Measurements from ENCODE around the gene NPM1.

Gene NPM1

GRCh38 chr5:171405615-171406014 lies 18.0 kb downstream of the NPM1 start:
- H3K4me3 ChIP-seq (ENCODE audit: low read depth, low read length): no peak overlapping the region
- peak; percentile 34 for DNase-seq (ENCODE audit: low read depth)
- TF ChIP-seq POLR2A (IDR thresholded peaks at IDR 0.05; ENCODE audit: extremely low read depth, insufficient read length) (no peak), MYC (IDR thresholded peaks at IDR 0.05; ENCODE audit: low read depth, low read length) (no peak)
- TF ChIP-seq, protein P1, sequence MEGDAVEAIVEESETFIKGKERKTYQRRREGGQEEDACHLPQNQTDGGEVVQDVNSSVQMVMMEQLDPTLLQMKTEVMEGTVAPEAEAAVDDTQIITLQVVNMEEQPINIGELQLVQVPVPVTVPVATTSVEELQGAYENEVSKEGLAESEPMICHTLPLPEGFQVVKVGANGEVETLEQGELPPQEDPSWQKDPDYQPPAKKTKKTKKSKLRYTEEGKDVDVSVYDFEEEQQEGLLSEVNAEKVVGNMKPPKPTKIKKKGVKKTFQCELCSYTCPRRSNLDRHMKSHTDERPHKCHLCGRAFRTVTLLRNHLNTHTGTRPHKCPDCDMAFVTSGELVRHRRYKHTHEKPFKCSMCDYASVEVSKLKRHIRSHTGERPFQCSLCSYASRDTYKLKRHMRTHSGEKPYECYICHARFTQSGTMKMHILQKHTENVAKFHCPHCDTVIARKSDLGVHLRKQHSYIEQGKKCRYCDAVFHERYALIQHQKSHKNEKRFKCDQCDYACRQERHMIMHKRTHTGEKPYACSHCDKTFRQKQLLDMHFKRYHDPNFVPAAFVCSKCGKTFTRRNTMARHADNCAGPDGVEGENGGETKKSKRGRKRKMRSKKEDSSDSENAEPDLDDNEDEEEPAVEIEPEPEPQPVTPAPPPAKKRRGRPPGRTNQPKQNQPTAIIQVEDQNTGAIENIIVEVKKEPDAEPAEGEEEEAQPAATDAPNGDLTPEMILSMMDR (IDR thresholded peaks at IDR 0.05; ENCODE audit: low read depth, low read length): no peak
- TF ChIP-seq, protein P2, sequence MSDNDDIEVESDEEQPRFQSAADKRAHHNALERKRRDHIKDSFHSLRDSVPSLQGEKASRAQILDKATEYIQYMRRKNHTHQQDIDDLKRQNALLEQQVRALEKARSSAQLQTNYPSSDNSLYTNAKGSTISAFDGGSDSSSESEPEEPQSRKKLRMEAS (IDR thresholded peaks at IDR 0.05; ENCODE audit: low read depth, low read length): no peak

DNA sequence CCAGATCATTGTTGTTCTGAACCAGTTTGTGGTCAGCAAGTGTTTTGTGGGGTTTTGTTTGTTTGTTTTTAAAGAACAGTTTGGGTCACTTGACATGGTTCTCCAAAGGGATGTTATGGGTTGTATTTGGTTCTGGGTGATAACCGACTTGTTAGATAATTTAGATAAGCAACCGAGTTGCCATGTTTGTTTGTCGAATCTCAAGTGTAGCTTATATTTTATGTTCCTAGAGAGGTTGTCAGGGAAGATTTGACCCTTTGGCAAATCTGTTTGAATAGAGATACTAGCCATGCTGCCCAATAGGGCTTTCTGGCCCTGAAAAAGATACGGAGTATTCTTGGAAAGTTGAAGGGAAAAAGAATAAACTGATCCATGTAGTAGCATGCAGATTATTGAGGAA lies 19.6 kb downstream of the NPM1 start:
- no peak overlapping the region for H3K4me3 ChIP-seq (ENCODE audit: low read depth, low read length)
- TF ChIP-seq POLR2A (IDR thresholded peaks at IDR 0.05; ENCODE audit: extremely low read depth, insufficient read length) (no peak), MYC (IDR thresholded peaks at IDR 0.05; ENCODE audit: low read depth, low read length) (no peak)
- TF ChIP-seq, protein P1 (IDR thresholded peaks at IDR 0.05; ENCODE audit: low read depth, low read length): no peak
- TF ChIP-seq, protein P2 (IDR thresholded peaks at IDR 0.05; ENCODE audit: low read depth, low read length): no peak
- no peak for DNase-seq (ENCODE audit: low read depth)

GRCh38 chr5:171409164-171410136 lies 21.8 kb downstream of the NPM1 start:
- TF ChIP-seq, protein P1 (IDR thresholded peaks at IDR 0.05; ENCODE audit: low read depth, low read length): no peak
- no peak for DNase-seq (ENCODE audit: low read depth)
- no peak overlapping the region for H3K4me3 ChIP-seq (ENCODE audit: low read depth, low read length)

- TF ChIP-seq MYC (IDR thresholded peaks at IDR 0.05; ENCODE audit: low read depth, low read length) (no peak), POLR2A (IDR thresholded peaks at IDR 0.05; ENCODE audit: extremely low read depth, insufficient read length) (no peak)
- TF ChIP-seq, protein P2 (IDR thresholded peaks at IDR 0.05; ENCODE audit: low read depth, low read length): no peak
- TF ChIP-seq, protein P1 (IDR thresholded peaks at IDR 0.05; ENCODE audit: low read depth, low read length): no peak
- no peak for DNase-seq (ENCODE audit: low read depth)
- no peak overlapping the region for H3K4me3 ChIP-seq (ENCODE audit: low read depth, low read length)
Measured at GRCh38 chr5:171410181-171410580, 22.5 kb downstream of the NPM1 start.

DNA sequence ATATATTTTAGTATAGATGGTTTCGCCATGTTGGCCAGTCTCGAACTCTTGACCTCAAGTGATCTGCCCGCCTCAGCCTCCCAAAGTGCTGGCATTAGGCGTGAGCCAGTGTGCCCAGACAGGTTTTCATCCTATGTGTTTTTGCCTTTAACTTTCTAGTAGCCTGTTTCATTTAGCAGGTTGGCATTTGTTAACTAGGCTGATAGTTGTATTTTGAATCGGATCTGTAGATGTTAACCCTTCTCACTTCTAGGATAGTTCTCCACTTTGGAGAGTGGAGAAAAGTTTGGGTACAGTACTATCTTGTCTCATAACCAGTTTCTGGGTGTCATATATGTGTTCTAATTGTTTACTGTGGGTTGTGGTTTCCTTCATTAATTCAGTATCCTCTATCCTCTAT lies 24.5 kb downstream of the NPM1 start:
- TF ChIP-seq, protein P2 (IDR thresholded peaks at IDR 0.05; ENCODE audit: low read depth, low read length): no peak
- TF ChIP-seq MYC (IDR thresholded peaks at IDR 0.05; ENCODE audit: low read depth, low read length) (no peak), POLR2A (IDR thresholded peaks at IDR 0.05; ENCODE audit: extremely low read depth, insufficient read length) (no peak)
- TF ChIP-seq, protein P1 (IDR thresholded peaks at IDR 0.05; ENCODE audit: low read depth, low read length): no peak
- DNase-seq (ENCODE audit: low read depth): no peak
- no peak overlapping the region for H3K4me3 ChIP-seq (ENCODE audit: low read depth, low read length)
